Central memory CD8-positive, alpha-beta T cell (primary cell): ENCODE measurements around the gene PIGR.

Experiments used
- ATAC-seq: fragments of 150-1000 bp; cut with Tn5 transposase; replicated peaks from 2 replicates; pipeline ENCODE4 v1.10.0; 2022; ENCODE audit warnings: mild to moderate bottlenecking, moderate FRiP score, moderate number of reproducible peaks; ENCODE audit not compliant: poor library complexity, severe bottlenecking; ENCODE audit errors: extremely low read depth
- DNase-seq, 2 donors: peaks; one replicate each; pipeline ENCODE4 v3.0.0; 2021; ENCODE audit warnings: low spot score in 2 of 2
- H3K27ac Mint-ChIP-seq: one replicate; pipeline ENCODE4 v1.8.0; 2022; ENCODE audit warnings: low read depth, mild to moderate bottlenecking, moderate library complexity, mixed read lengths
- H3K27me3 Mint-ChIP-seq: one replicate; pipeline ENCODE4 v1.8.0; 2022; ENCODE audit warnings: mixed read lengths
- H3K36me3 Mint-ChIP-seq: one replicate; pipeline ENCODE4 v1.8.0; 2022; ENCODE audit warnings: mild to moderate bottlenecking, moderate library complexity, mixed read lengths; ENCODE audit not compliant: insufficient read depth
- H3K4me1 Mint-ChIP-seq: one replicate; pipeline ENCODE4 v1.8.0; 2022; ENCODE audit warnings: mixed read lengths
- H3K4me3 Mint-ChIP-seq: one replicate; pipeline ENCODE4 v1.8.0; 2022; ENCODE audit warnings: mild to moderate bottlenecking, moderate library complexity, mixed read lengths
- H3K9me3 Mint-ChIP-seq: one replicate; pipeline ENCODE4 v1.8.0; 2022; ENCODE audit warnings: mixed read lengths

Gene PIGR

GRCh38 chr1:206970446-206970845 is 24.2 kb upstream of the PIGR start, which contains the start of gene FCAMR:
Gene FCAMR (minus strand): TSS chr1:206970460. CDS start chr1:206970125, 335 bp downstream.
- no peak within 1 kb of the TSS for H3K27ac Mint-ChIP-seq
- DNase-seq = no peak
- H3K27me3 Mint-ChIP-seq = peaks cover 39% of the 10 kb centered on the region
- H3K4me3 Mint-ChIP-seq = no peak within 1 kb of the TSS
- H3K36me3 Mint-ChIP-seq = peaks cover 2% of the 10 kb centered on the region
- H3K4me1 Mint-ChIP-seq = peaks cover 15% of the 10 kb centered on the region
- ATAC-seq = no peak
- H3K9me3 Mint-ChIP-seq = no peaks in the 10 kb centered on the region

- H3K4me1 Mint-ChIP-seq = peaks cover 15% of the 10 kb centered on the region
- ATAC-seq (no peak), DNase-seq (no peak)
- H3K36me3 Mint-ChIP-seq = peaks cover 2% of the 10 kb centered on the region
- peaks cover 39% of the 10 kb centered on the region for H3K27me3 Mint-ChIP-seq
- no peak overlapping the region for H3K4me3 Mint-ChIP-seq
- H3K9me3 Mint-ChIP-seq = no peaks in the 10 kb centered on the region
- no peak overlapping the region for H3K27ac Mint-ChIP-seq
Observed at GRCh38 chr1:206969090-206969489, 22.8 kb upstream of the PIGR start.

GRCh38 chr1:206967096-206967849 is 21.0 kb upstream of the PIGR start:
- H3K9me3 Mint-ChIP-seq = no peaks in the 10 kb centered on the region
- H3K4me1 Mint-ChIP-seq = peaks cover 21% of the 10 kb centered on the region
- H3K27me3 Mint-ChIP-seq = peaks cover 39% of the 10 kb centered on the region
- DNase-seq (no peak), ATAC-seq (peak; percentile 36)
- no peak overlapping the region for H3K4me3 Mint-ChIP-seq
- no peak overlapping the region for H3K27ac Mint-ChIP-seq
- peaks cover 2% of the 10 kb centered on the region for H3K36me3 Mint-ChIP-seq

- DNase-seq (no peak), ATAC-seq (no peak)
- Mint-ChIP-seq H3K27ac (no peak overlapping the region), H3K9me3 (no peaks in the 10 kb centered on the region), H3K4me3 (no peak overlapping the region), H3K27me3 (peaks cover 29% of the 10 kb centered on the region), H3K36me3 (peaks cover 2% of the 10 kb centered on the region), H3K4me1 (peaks cover 26% of the 10 kb centered on the region)
Observed at GRCh38 chr1:206965781-206966180, 19.5 kb upstream of the PIGR start.

- DNase-seq = no peak
- ATAC-seq = no peak
- peaks cover 10% of the 10 kb centered on the region for H3K27me3 Mint-ChIP-seq
- H3K4me3 Mint-ChIP-seq = no peak overlapping the region
- no peak overlapping the region for H3K27ac Mint-ChIP-seq
- no peaks in the 10 kb centered on the region for H3K9me3 Mint-ChIP-seq
- H3K36me3 Mint-ChIP-seq = peaks cover 5% of the 10 kb centered on the region
- peaks cover 21% of the 10 kb centered on the region for H3K4me1 Mint-ChIP-seq
Observed at GRCh38 chr1:206963740-206964139, 17.5 kb upstream of the PIGR start.

GRCh38 chr1:206963119-206963712 is 16.9 kb upstream of the PIGR start:
- H3K4me3 Mint-ChIP-seq = no peak overlapping the region
- peaks cover 21% of the 10 kb centered on the region for H3K4me1 Mint-ChIP-seq
- peaks cover 9% of the 10 kb centered on the region for H3K27me3 Mint-ChIP-seq
- DNase-seq (no peak), ATAC-seq (no peak)
- peaks cover 5% of the 10 kb centered on the region for H3K36me3 Mint-ChIP-seq
- H3K9me3 Mint-ChIP-seq = no peaks in the 10 kb centered on the region
- no peak overlapping the region for H3K27ac Mint-ChIP-seq

- H3K27ac Mint-ChIP-seq = no peak overlapping the region
- H3K4me1 Mint-ChIP-seq = peaks cover 14% of the 10 kb centered on the region
- H3K36me3 Mint-ChIP-seq = peaks cover 5% of the 10 kb centered on the region
- no peak for ATAC-seq
- no peaks in the 10 kb centered on the region for H3K9me3 Mint-ChIP-seq
- no peak for DNase-seq
- no peaks in the 10 kb centered on the region for H3K27me3 Mint-ChIP-seq
- no peak overlapping the region for H3K4me3 Mint-ChIP-seq
Observed at GRCh38 chr1:206962272-206962671, 16.0 kb upstream of the PIGR start.

- Mint-ChIP-seq H3K4me3 (no peak overlapping the region), H3K4me1 (peaks cover 11% of the 10 kb centered on the region), H3K9me3 (no peaks in the 10 kb centered on the region), H3K36me3 (peaks cover 3% of the 10 kb centered on the region), H3K27ac (no peak overlapping the region), H3K27me3 (no peaks in the 10 kb centered on the region)
- DNase-seq (no peak), ATAC-seq (no peak)
Observed at GRCh38 chr1:206961668-206962067, 15.4 kb upstream of the PIGR start.

- Mint-ChIP-seq H3K9me3 (no peaks in the 10 kb centered on the region), H3K36me3 (peaks cover 3% of the 10 kb centered on the region), H3K4me1 (peaks cover 11% of the 10 kb centered on the region), H3K27me3 (no peaks in the 10 kb centered on the region), H3K4me3 (no peak overlapping the region), H3K27ac (no peak overlapping the region)
- DNase-seq = no peak
- no peak for ATAC-seq
Observed at GRCh38 chr1:206960676-206961386, 14.6 kb upstream of the PIGR start.

GRCh38 chr1:206958144-206958543 is 11.9 kb upstream of the PIGR start:
- H3K4me1 Mint-ChIP-seq = peaks cover 11% of the 10 kb centered on the region
- DNase-seq = no peak
- no peak for ATAC-seq
- H3K36me3 Mint-ChIP-seq = peaks cover 3% of the 10 kb centered on the region
- H3K27me3 Mint-ChIP-seq = no peaks in the 10 kb centered on the region
- H3K9me3 Mint-ChIP-seq = no peaks in the 10 kb centered on the region
- H3K27ac Mint-ChIP-seq = no peak overlapping the region
- H3K4me3 Mint-ChIP-seq = no peak overlapping the region

GRCh38 chr1:206957639-206958038 is 11.4 kb upstream of the PIGR start:
- H3K27ac Mint-ChIP-seq = no peak overlapping the region
- peaks cover 3% of the 10 kb centered on the region for H3K36me3 Mint-ChIP-seq
- no peaks in the 10 kb centered on the region for H3K9me3 Mint-ChIP-seq

GRCh38 chr1:206955476-206956451 is 9.5 kb upstream of the PIGR start:
- Mint-ChIP-seq H3K9me3 (no peaks in the 10 kb centered on the region), H3K4me3 (no peak overlapping the region), H3K27me3 (no peaks in the 10 kb centered on the region), H3K27ac (no peak overlapping the region), H3K36me3 (peaks cover 3% of the 10 kb centered on the region), H3K4me1 (no peaks in the 10 kb centered on the region)
- no peak for DNase-seq
- no peak for ATAC-seq

More at GRCh38 chr1:206957639-206958038, 11.4 kb upstream of the PIGR start:
- ATAC-seq (no peak), DNase-seq (no peak)
- Mint-ChIP-seq H3K4me3 (no peak overlapping the region), H3K27me3 (no peaks in the 10 kb centered on the region), H3K4me1 (peaks cover 8% of the 10 kb centered on the region)
